ENCODE data around the gene SH3GL1.

Gene SH3GL1

GRCh38 chr19:4313847-4314490, 86.4 kb downstream of the SH3GL1 start:
- no peak for DNase-seq (ENCODE audit: low read depth)
